HepG2 (cell line): ENCODE results near the gene SAP30. TPM values are rescaled to one million over a fixed set of nuclear protein-coding genes. Genes with fewer than 3 reads are reported as not detected.

ENCODE experiments used
- CCAR2 ChIP-seq: fragments of 200-400 bp; formaldehyde crosslinking; optimal IDR thresholded peaks from 2 replicates; pipeline ENCODE3; 2018; ENCODE audit warnings: low read depth, mild to moderate bottlenecking, low read length, moderate library complexity
- ESRRA ChIP-seq: sonication (generic); formaldehyde crosslinking; IDR thresholded peaks from 2 replicates; pipeline ENCODE4 v1.5.1; 2020; ENCODE audit warnings: mild to moderate bottlenecking, low read depth, missing genetic modification reagents
- FOXP1 ChIP-seq, 2 experiments: fragments of 450-650 bp in 1 of 2; IDR thresholded peaks; 2 replicates each; pipeline ENCODE4 v1.6.1; 2017 to 2018; ENCODE audit warnings: antibody characterized with exemption in 1 of 2
- GZF1 ChIP-seq: sonication (generic); formaldehyde crosslinking; IDR thresholded peaks from 2 replicates; pipeline ENCODE4 v1.5.1; 2020; ENCODE audit warnings: mild to moderate bottlenecking, missing genetic modification reagents
- HNRNPL ChIP-seq: fragments of 200-400 bp; formaldehyde crosslinking; IDR thresholded peaks from 2 replicates; pipeline ENCODE4 v1.6.1; 2017; ENCODE audit warnings: mild to moderate bottlenecking, low read depth, low read length
- HOXA5 ChIP-seq: sonication (generic); formaldehyde crosslinking; IDR thresholded peaks from 2 replicates; pipeline ENCODE4 v1.4.0; 2020; ENCODE audit warnings: missing genetic modification reagents
- KAT2B ChIP-seq: fragments of 150-350 bp; IDR thresholded peaks from 2 replicates; pipeline ENCODE4 v1.6.1; 2014; ENCODE audit warnings: low read depth, low read length, borderline replicate concordance
- KLF6 ChIP-seq: IDR thresholded peaks from 2 replicates; pipeline ENCODE4 v1.8.0; 2016; ENCODE audit warnings: missing biosample characterization, missing genetic modification reagents
- MTA3 ChIP-seq: sonication (generic); formaldehyde crosslinking; IDR thresholded peaks from 2 replicates; pipeline ENCODE4 v1.4.0; 2020; ENCODE audit warnings: missing genetic modification reagents
- NFIC ChIP-seq: IDR thresholded peaks from 2 replicates; pipeline ENCODE4 v1.6.1; 2012; ENCODE audit warnings: mild to moderate bottlenecking, low read length, inconsistent platforms
- PHF21A ChIP-seq: sonication (generic); formaldehyde crosslinking; IDR thresholded peaks from 2 replicates; pipeline ENCODE4 v1.5.0; 2020; ENCODE audit warnings: mild to moderate bottlenecking, missing genetic modification reagents
- RORA ChIP-seq: sonication (generic); formaldehyde crosslinking; IDR thresholded peaks from 2 replicates; pipeline ENCODE4 v1.5.0; 2020; ENCODE audit warnings: mild to moderate bottlenecking, missing genetic modification reagents, moderate library complexity
- SRSF1 ChIP-seq: fragments of 200-400 bp; formaldehyde crosslinking; optimal IDR thresholded peaks from 2 replicates; pipeline ENCODE3; 2017; ENCODE audit warnings: mild to moderate bottlenecking, low read depth, low read length, moderate library complexity
- TOPORS ChIP-seq: sonication (generic); formaldehyde crosslinking; IDR thresholded peaks from 2 replicates; pipeline ENCODE4 v1.8.0; 2023; ENCODE audit warnings: mild to moderate bottlenecking, missing genetic modification reagents
- ZFP62 ChIP-seq: sonication (generic); formaldehyde crosslinking; IDR thresholded peaks from 2 replicates; pipeline ENCODE4 v1.4.0; 2020; ENCODE audit warnings: missing genetic modification reagents
- ZNF224 ChIP-seq: sonication (generic); formaldehyde crosslinking; IDR thresholded peaks from 2 replicates; pipeline ENCODE4 v1.5.0; 2020; ENCODE audit warnings: mild to moderate bottlenecking, missing genetic modification reagents
- ZNF326 ChIP-seq: sonication (generic); formaldehyde crosslinking; IDR thresholded peaks from 2 replicates; pipeline ENCODE4 v1.4.0; 2020; ENCODE audit warnings: missing genetic modification reagents, borderline replicate concordance
- ZNF343 ChIP-seq: sonication (generic); formaldehyde crosslinking; IDR thresholded peaks from 2 replicates; pipeline ENCODE4 v1.4.0; 2020; ENCODE audit warnings: mild to moderate bottlenecking, missing genetic modification reagents
- ZNF543 ChIP-seq: sonication (generic); formaldehyde crosslinking; IDR thresholded peaks from 2 replicates; pipeline ENCODE4 v1.4.0; 2020; ENCODE audit warnings: mild to moderate bottlenecking, missing genetic modification reagents
- ZNF619 ChIP-seq: sonication (generic); formaldehyde crosslinking; IDR thresholded peaks from 2 replicates; pipeline ENCODE4 v1.4.0; 2020; ENCODE audit warnings: mild to moderate bottlenecking, missing genetic modification reagents
- ZNF777 ChIP-seq: sonication (generic); formaldehyde crosslinking; IDR thresholded peaks from 2 replicates; pipeline ENCODE4 v1.4.0; 2020; ENCODE audit warnings: missing genetic modification reagents
- ZSCAN12 ChIP-seq: sonication (generic); formaldehyde crosslinking; IDR thresholded peaks from 2 replicates; pipeline ENCODE4 v1.9.0; 2021; ENCODE audit warnings: mild to moderate bottlenecking, missing genetic modification reagents
- polyA plus RNA-seq, 8 experiments: library from polyadenylated mRNA; depleted of rRNA in 3 of 8; stranded (reverse) in 7 of 8; unstranded in 1 of 8; fragments of >200 nt; fragmentation: Illumina TruSeq in 4 of 8; extraction: Trizol in 4 of 8; gene quantifications; 2 replicates each; pipeline versions ENCODE4 v1.2.1 to v1.2.3, GENCODE V29; 2011 to 2016; ENCODE audit warnings: low read depth in 4 of 8, missing spikeins in 1 of 8, mixed read lengths in 1 of 8; ENCODE audit not compliant: insufficient read depth in 1 of 8
- total RNA-seq, 5 experiments: library from RNA; depleted of rRNA; stranded (reverse); fragments of >200 nt; fragmentation: Illumina TruSeq; extraction: Trizol; gene quantifications; 2 replicates each; pipeline ENCODE4 v1.2.3, GENCODE V29; 2016; ENCODE audit warnings: low read depth in 1 of 5
- TF ChIP-seq, protein P1 (sequence below): sonication (generic); formaldehyde crosslinking; IDR thresholded peaks from 2 replicates; pipeline ENCODE4 v1.9.0; 2022; ENCODE audit warnings: missing genetic modification reagents, mild to moderate bottlenecking, borderline replicate concordance
- TF ChIP-seq, protein P2 (sequence below): sonication (generic); formaldehyde crosslinking; IDR thresholded peaks from 2 replicates; pipeline ENCODE4 v1.5.1; 2020; ENCODE audit warnings: missing genetic modification reagents, mild to moderate bottlenecking, borderline replicate concordance
- TF ChIP-seq, protein P3 (sequence below): sonication (generic); formaldehyde crosslinking; IDR thresholded peaks from 2 replicates; pipeline ENCODE4 v1.5.1; 2020; ENCODE audit warnings: mild to moderate bottlenecking, missing genetic modification reagents, moderate library complexity
- TF ChIP-seq, protein P4 (sequence below): sonication (generic); formaldehyde crosslinking; IDR thresholded peaks from 2 replicates; pipeline ENCODE4 v1.5.0; 2020; ENCODE audit warnings: missing genetic modification reagents, mild to moderate bottlenecking, borderline replicate concordance

The SAP30 gene
- total and polyA plus RNA-seq, 2 of the 13 experiments (the other 11 are each of a cell fraction or from before 2014, with no cell fraction given) = 14.2 to 25.1 TPM

DNA sequence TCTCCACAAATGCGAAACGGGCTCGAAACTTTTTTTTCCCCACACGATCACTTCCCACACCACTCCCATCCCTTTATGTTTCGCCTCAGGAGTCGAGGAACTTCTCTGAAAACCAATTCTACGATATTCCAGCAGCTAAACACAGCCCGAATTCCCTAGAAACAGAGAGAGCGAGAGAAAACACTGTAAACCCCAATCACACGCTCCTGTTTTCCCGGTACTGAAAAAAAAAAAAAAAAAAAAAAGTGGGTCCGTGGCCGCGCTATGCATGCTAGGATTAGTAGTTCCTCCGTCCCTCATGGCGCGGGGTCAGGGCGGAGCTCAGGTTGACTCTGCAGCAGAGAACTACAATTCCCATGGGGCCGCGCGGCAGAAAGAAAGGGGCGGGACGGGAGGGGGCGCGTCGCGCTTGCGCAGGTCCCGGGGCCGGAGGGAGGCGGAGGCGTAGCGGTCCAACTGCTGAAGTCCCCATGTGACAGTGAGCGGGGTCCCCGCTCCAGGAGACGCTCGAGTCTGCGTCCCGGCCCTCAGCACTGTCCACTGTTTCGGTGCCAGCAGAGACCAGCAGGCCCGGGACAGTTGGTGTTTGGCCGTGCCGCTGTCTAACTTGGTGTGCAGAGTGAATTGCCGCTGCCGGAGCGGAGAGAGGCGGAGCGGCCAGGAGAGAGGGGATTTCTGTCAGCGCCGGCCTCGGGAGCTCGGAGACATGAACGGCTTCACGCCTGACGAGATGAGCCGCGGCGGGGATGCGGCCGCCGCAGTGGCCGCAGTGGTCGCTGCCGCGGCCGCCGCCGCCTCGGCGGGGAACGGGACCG is at the start of gene SAP30 (continued):
- TF ChIP-seq KAT2B = no peak
- no peak for TF ChIP-seq ZNF326 (CRISPR knock-in tag)
- no peak for TF ChIP-seq TOPORS (CRISPR knock-in tag)
- TF ChIP-seq, protein P1, sequence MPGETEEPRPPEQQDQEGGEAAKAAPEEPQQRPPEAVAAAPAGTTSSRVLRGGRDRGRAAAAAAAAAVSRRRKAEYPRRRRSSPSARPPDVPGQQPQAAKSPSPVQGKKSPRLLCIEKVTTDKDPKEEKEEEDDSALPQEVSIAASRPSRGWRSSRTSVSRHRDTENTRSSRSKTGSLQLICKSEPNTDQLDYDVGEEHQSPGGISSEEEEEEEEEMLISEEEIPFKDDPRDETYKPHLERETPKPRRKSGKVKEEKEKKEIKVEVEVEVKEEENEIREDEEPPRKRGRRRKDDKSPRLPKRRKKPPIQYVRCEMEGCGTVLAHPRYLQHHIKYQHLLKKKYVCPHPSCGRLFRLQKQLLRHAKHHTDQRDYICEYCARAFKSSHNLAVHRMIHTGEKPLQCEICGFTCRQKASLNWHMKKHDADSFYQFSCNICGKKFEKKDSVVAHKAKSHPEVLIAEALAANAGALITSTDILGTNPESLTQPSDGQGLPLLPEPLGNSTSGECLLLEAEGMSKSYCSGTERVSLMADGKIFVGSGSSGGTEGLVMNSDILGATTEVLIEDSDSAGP = peak; percentile 41; the same call in 1 of the 2 replicates
- TF ChIP-seq KLF6 (CRISPR knock-in tag) = peak; percentile 38; the same call in 1 of the 2 replicates
- TF ChIP-seq, protein P2, sequence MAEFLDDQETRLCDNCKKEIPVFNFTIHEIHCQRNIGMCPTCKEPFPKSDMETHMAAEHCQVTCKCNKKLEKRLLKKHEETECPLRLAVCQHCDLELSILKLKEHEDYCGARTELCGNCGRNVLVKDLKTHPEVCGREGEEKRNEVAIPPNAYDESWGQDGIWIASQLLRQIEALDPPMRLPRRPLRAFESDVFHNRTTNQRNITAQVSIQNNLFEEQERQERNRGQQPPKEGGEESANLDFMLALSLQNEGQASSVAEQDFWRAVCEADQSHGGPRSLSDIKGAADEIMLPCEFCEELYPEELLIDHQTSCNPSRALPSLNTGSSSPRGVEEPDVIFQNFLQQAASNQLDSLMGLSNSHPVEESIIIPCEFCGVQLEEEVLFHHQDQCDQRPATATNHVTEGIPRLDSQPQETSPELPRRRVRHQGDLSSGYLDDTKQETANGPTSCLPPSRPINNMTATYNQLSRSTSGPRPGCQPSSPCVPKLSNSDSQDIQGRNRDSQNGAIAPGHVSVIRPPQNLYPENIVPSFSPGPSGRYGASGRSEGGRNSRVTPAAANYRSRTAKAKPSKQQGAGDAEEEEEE (CRISPR knock-in tag) = no peak
- TF ChIP-seq ESRRA (CRISPR knock-in tag) = no peak
- TF ChIP-seq SRSF1 = no peak
- peak; percentile 76; the same call in 1 of the 2 replicates for TF ChIP-seq ZNF343 (CRISPR knock-in tag)
- no peak for TF ChIP-seq ZNF619 (CRISPR knock-in tag)
- no peak for TF ChIP-seq RORA (CRISPR knock-in tag)
- TF ChIP-seq ZFP62 (CRISPR knock-in tag) = no peak
- TF ChIP-seq PHF21A (CRISPR knock-in tag) = peak; percentile 18; the same call in 1 of the 2 replicates
- TF ChIP-seq NFIC = no peak
- no peak for TF ChIP-seq ZSCAN12
- no peak for TF ChIP-seq GZF1
- TF ChIP-seq, protein P3, sequence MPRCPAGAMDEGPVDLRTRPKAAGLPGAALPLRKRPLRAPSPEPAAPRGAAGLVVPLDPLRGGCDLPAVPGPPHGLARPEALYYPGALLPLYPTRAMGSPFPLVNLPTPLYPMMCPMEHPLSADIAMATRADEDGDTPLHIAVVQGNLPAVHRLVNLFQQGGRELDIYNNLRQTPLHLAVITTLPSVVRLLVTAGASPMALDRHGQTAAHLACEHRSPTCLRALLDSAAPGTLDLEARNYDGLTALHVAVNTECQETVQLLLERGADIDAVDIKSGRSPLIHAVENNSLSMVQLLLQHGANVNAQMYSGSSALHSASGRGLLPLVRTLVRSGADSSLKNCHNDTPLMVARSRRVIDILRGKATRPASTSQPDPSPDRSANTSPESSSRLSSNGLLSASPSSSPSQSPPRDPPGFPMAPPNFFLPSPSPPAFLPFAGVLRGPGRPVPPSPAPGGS (CRISPR knock-in tag) = 0 out of 2 replicates have a peak, but pooled peaks have one; percentile 25
- no peak for TF ChIP-seq MTA3
- TF ChIP-seq HNRNPL = no peak
- TF ChIP-seq ZNF777 (CRISPR knock-in tag) = peak; percentile 59
- TF ChIP-seq CCAR2 = no peak
- 0 out of 2 replicates have a peak, but pooled peaks have one; percentile 58 for TF ChIP-seq ZNF543 (CRISPR knock-in tag)
- TF ChIP-seq HOXA5 = peak; percentile 82; the same call in 1 of the 2 replicates
- TF ChIP-seq FOXP1 (IDR thresholded peaks at IDR 0.05) = no peak
- TF ChIP-seq FOXP1 (CRISPR knock-in tag; IDR thresholded peaks at IDR 0.05) = no peak
- TF ChIP-seq, protein P4, sequence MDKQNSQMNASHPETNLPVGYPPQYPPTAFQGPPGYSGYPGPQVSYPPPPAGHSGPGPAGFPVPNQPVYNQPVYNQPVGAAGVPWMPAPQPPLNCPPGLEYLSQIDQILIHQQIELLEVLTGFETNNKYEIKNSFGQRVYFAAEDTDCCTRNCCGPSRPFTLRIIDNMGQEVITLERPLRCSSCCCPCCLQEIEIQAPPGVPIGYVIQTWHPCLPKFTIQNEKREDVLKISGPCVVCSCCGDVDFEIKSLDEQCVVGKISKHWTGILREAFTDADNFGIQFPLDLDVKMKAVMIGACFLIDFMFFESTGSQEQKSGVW (CRISPR knock-in tag) = no peak
- no peak for TF ChIP-seq ZNF224 (CRISPR knock-in tag)
